HG02588 (cell line): ENCODE measurements around the gene USP2.
A peak's percentile ranks its signal among the peaks of the same experiment; 100 is the strongest.

Source experiments
- ATAC-seq: cut with Tn5 transposase; IDR thresholded peaks from one replicate; pipeline ENCODE4 v1.9.1; 2021; ENCODE audit warnings: mild to moderate bottlenecking, moderate library complexity; ENCODE audit not compliant: unreplicated experiment

USP2 gene

DNA sequence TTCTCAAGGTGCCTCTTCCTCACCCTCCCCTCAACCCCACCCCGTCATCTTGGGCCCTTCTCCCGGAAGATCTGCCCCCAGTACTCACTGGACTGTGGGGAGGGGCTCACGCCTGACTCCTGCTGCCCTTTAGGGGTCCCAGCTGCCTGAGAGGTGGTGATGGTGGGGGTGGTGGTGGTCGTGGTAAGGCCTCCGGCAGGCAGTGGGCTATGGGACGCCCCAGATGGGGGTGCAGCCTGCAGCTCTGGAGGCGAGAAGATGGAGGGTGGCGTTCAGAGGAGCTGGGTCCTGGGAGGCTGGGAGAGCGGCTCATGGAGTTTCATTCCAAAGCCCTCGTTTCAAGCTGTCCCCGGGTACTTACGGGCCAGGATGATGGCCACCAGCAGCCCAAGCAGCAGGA is 35.8 kb downstream of the USP2 start:
- ATAC-seq: no peak

DNA sequence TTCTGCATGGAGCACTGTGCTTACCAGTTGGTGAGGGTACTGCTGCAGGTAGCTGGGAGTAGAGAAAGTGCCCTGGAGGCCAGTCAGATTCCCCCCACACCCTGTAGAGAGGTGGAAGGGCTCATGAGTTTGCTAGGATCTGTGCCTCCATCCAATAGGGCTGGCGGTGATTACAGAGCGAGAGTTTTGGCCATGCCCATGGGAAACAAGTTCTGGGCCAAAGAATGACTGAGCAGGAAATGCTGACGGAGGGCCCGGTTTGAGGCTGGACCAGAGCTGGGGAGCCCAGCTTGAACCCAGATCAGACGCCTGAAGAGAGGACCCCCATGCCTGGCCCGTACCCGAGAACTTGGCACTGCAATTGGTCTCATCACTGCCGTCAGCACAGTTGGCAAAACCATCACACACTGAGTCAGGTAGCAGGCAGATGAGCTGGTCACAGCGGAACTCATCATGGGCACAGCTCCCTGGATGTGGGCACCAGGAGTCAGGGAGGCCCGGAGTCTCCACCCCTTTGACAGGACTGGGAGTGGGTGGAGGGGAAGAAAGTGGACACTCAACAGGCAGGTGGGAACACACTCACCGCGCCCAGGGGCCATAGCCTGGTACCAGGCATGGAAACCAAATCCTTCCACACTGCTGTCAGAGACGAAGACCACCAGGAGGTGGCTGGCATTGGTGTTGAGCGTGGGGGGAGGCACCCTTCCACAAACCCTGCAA is 37.0 kb downstream of the USP2 start:
- ATAC-seq: no peak

GRCh38 chr11:119343726-119344125 is 37.8 kb downstream of the USP2 start:
- no peak for ATAC-seq

- ATAC-seq: no peak
Observed at GRCh38 chr11:119342362-119343130, 38.9 kb downstream of the USP2 start.

DNA sequence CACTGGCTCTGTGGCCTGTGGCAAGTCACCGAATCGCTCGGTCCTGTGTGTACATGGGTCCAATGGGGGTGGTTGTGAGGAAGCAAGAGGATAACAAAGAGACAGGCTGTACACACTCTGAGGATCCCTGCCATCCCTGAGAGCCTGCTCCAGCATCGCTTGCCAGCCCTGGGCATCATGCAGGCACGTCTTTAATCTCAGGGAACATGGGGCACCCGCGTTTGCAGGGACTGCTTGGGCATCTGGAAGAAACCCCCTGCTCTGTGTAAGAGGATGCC is 39.5 kb downstream of the USP2 start:
- ATAC-seq: no peak

DNA sequence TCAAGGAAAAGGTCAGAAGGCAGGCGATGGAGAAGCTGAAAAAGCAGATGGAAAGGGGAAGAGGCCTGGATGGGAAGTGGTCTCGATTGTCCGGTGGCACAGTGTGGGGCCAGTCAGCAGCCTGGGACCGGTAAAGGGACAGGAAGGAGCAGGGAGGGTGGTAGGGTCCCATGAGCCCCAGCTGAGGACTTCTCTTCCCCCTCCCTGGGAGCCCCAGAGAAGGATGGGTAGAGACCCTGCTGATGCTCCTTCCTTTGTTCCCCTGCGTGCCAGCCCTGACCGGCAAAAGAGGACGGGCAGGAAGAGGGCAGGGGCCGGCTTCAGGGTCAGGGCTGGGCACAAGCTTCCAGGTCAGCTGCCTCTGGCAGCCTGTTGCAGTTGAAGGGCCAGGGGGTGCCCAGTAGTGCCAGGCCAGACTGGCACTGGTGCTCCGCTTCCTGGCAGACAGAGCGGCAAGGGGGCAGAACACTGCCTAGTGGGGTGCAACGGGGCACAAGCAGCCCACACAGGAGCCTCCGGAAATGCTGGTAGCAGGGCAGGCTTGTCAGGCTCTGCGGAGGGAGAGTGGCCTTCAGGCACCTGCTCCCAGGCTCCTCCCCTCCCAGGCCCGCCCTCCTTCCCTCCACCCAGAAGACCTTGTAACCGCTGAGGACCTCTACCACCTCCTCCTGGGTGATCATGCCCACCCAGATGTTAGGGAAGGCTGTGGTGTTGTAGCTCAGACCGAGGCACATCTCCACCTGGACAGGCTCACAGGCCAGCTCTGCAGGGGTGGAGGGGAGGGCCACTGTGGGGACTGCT is 40.1 kb downstream of the USP2 start:
- no peak for ATAC-seq

- ATAC-seq: no peak
Observed at GRCh38 chr11:119340335-119341221, 40.9 kb downstream of the USP2 start, which contains the start of gene C1QTNF5. Gene C1QTNF5 (minus strand): TSS chr11:119340883. CDS start chr11:119340397, 486 bp downstream.

GRCh38 chr11:119339589-119340334 is 41.7 kb downstream of the USP2 start:
- ATAC-seq: no peak

GRCh38 chr11:119338965-119339588 is 42.4 kb downstream of the USP2 start:
- no peak for ATAC-seq

- ATAC-seq: no peak
Observed at GRCh38 chr11:119338318-119338890, 43.1 kb downstream of the USP2 start.

DNA sequence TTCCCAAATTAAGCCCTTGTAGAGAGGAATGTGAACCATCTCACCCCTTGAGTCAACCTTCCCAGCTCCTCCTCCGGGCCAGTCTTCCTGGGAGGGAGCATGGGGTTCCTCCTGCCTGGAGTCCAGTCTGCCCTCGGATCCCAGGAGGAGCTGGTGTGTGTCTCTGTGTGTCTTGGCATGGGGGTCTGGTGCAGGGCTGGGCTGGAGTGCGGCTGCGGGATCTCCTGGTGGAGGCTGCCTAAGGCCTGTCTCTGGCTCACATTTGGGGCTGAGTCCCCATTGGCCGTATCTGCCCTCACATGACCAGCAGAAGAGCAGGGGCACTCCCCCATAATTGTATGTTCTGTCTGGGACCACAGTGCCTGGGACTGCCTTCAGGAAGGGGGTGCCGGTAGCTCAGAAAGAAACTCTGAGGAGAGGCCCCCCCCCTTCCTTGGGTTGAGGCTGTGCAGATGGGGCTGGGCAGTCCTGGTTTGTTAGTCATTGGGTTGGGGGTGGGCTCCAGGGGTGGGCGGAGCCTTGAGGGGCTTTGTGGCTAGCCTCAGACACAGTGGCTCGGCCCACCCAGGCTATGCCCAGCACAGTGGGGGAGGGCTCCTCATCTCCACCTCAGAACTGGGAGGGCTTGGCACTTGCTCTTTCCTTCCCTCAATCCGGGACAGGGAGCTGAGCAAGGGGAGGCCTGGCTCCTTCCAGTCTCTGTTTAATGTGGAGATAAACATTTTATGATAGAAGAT is 43.7 kb downstream of the USP2 start:
- ATAC-seq: no peak

- ATAC-seq: no peak
Observed at GRCh38 chr11:119336744-119337469, 44.6 kb downstream of the USP2 start.

DNA sequence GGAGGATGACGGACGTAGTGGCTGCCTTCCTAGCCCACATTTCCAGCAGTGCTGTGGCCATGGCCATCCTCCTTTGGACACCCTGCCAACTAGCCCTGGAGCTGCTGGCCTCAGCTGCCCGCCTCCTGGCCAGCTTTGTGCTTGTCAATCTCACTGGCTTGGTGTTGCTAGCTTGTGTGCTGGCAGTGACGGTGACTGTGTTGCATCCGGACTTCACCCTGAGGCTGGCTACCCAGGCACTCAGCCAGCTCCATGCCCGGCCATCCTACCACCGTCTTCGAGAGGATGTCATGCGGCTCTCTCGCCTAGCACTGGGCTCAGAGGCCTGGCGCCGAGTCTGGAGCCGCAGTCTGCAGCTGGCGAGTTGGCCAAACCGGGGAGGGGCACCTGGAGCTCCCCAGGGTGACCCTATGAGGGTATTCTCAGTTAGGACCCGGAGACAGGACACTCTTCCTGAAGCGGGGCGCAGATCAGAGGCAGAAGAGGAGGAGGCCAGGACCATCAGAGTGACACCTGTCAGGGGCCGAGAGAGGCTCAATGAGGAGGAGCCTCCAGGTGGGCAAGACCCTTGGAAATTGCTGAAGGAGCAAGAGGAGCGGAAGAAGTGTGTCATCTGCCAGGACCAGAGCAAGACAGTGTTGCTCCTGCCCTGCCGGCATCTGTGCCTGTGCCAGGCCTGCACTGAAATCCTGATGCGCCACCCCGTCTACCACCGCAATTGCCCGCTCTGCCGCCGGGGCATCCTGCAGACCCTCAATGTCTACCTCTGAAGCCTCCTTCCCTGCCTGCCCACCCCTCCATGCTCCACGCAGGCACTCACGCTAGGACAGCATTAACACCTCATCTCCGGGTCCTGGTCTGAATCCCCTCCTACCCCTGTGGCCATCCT is 45.6 kb downstream of the USP2 start:
- ATAC-seq: no peak

- ATAC-seq: no peak
Observed at GRCh38 chr11:119335091-119335654, 46.3 kb downstream of the USP2 start.

- ATAC-seq: peak; percentile 89
Observed at GRCh38 chr11:119334174-119334930, 47.1 kb downstream of the USP2 start, which contains the start of gene RNF26. Gene RNF26 (plus strand): TSS chr11:119334527. CDS start chr11:119335123, 596 bp downstream.
